HepG2 (cell line): ENCODE results near the gene CCR5AS.

Source experiments
- ATAC-seq: fragments of 200-7000 bp; cut with Tn5 transposase; 3 replicates; pipeline ENCODE4 v1.9.1; 2020; ENCODE audit warnings: mild to moderate bottlenecking, moderate library complexity
- BruUV-seq: library from RNA; stranded (reverse); fragments of 400-500 nt; replicated peaks from 2 replicates; lab custom pipeline; 2021; lab: Mats Ljungman, UMichigan
- CTCF ChIA-PET: fragments of 300-600 bp; formaldehyde crosslinking; extraction: SDS; loops from one replicate; lab custom pipeline; 2021; ENCODE audit warnings: low total read pairs, inconsistent platforms, low intra/inter-chr PET ratio; lab: Yijun Ruan, JAX
- POLR2A ChIA-PET: fragments of 350-600 bp; sonication (Branson Sonifier 250); formaldehyde crosslinking; loops from one replicate; lab custom pipeline; 2020; ENCODE audit warnings: antibody characterized with exemption, inconsistent platforms; lab: Yijun Ruan, JAX
- DNase-seq: peaks from one replicate; pipeline ENCODE4 v3.0.0-alpha.2; 2015; ENCODE audit warnings: low spot score
- FAIRE-seq: peaks from 3 replicates; lab custom pipeline; 2011; peaks lifted over from hg19 to GRCh38; lab: Jason Lieb, UNC
- H2AFZ ChIP-seq: one replicate; pipeline ENCODE4 v1.6.1; 2011; ENCODE audit warnings: low read length, inconsistent platforms
- H3K27ac ChIP-seq: fragments of 300-600 bp; 3 replicates; pipeline ENCODE4 v1.8.0; 2011; ENCODE audit warnings: mixed run types, mild to moderate bottlenecking, mixed read lengths, low read length, inconsistent platforms; ENCODE audit not compliant: insufficient read depth; ENCODE audit errors: extremely low read length
- H3K27me3 ChIP-seq, 2 experiments: fragments of 200-600 bp in 1 of 2; 2 replicates in 1 of 2; 3 replicates in 1 of 2; pipeline versions ENCODE4 v1.6.0 to v1.8.0; 2011; ENCODE audit warnings: low read length in 2 of 2, mild to moderate bottlenecking in 2 of 2, moderate library complexity in 2 of 2, inconsistent platforms in 1 of 2; ENCODE audit not compliant: insufficient read depth in 2 of 2, control insufficient read depth in 1 of 2
- H3K36me3 ChIP-seq, 2 experiments: fragments of 200-600 bp in 1 of 2; replicated peaks in 1 of 2; 2 replicates in 1 of 2; 3 replicates in 1 of 2; pipeline versions ENCODE4 v1.5.1 to v1.8.0; 2011; ENCODE audit warnings: low read length in 2 of 2, inconsistent platforms in 1 of 2; ENCODE audit not compliant: insufficient read depth in 2 of 2, control insufficient read depth in 1 of 2
- H3K4me1 ChIP-seq: 2 replicates; pipeline ENCODE4 v1.5.1; 2012; ENCODE audit warnings: low read length, inconsistent platforms; ENCODE audit not compliant: insufficient read depth
- H3K4me2 ChIP-seq: 2 replicates; pipeline ENCODE4 v1.6.0; 2011; ENCODE audit warnings: low read depth, low read length, inconsistent platforms
- H3K4me3 ChIP-seq, 3 experiments: fragments of 200-600 bp in 1 of 3; sonication (generic), shearing (Covaris generic) in 1 of 3; replicated peaks in 1 of 3; 2 replicates each; pipeline ENCODE4 v1.5.1; 2011 to 2016; ENCODE audit warnings: low read length in 3 of 3, inconsistent platforms in 2 of 3, low read depth in 2 of 3, mild to moderate bottlenecking in 2 of 3, control low read depth in 1 of 3, mixed read lengths in 1 of 3; ENCODE audit not compliant: insufficient read depth in 1 of 3
- H3K79me2 ChIP-seq: one replicate; pipeline ENCODE4 v1.6.1; 2011; ENCODE audit warnings: low read length, inconsistent platforms; ENCODE audit not compliant: insufficient read depth
- H3K9ac ChIP-seq: 2 replicates; pipeline ENCODE4 v1.6.0; 2011; ENCODE audit warnings: mild to moderate bottlenecking, low read depth, low read length, inconsistent platforms; ENCODE audit not compliant: insufficient read depth
- H3K9me3 ChIP-seq: 2 replicates; pipeline ENCODE4 v1.5.1; 2012; ENCODE audit warnings: mild to moderate bottlenecking, low read length
- H4K20me1 ChIP-seq: 2 replicates; pipeline ENCODE4 v1.6.0; 2011; ENCODE audit warnings: inconsistent platforms, mild to moderate bottlenecking, low read length, moderate library complexity; ENCODE audit not compliant: insufficient read depth
- RXRB ChIP-seq: IDR thresholded peaks from 2 replicates; pipeline ENCODE4 v1.6.1; 2016; ENCODE audit warnings: borderline replicate concordance, missing genetic modification reagents, missing compliant biosample characterization
- ZSCAN20 ChIP-seq: sonication (generic); formaldehyde crosslinking; IDR thresholded peaks from 2 replicates; pipeline ENCODE4 v1.4.0; 2020; ENCODE audit warnings: missing genetic modification reagents, mild to moderate bottlenecking, borderline replicate concordance
- WGBS: methylation state at CpG from one replicate; pipeline ENCODE4 v1.1.6; 2017; ENCODE audit warnings: low lambda C conversion rate; 5-methylcytosine and 5-hydroxymethylcytosine counted together
- in situ Hi-C: cut with HindIII; loops from 2 replicates; pipeline ENCODE4 v1.10.0; 2017; ENCODE audit warnings: low pct_unique_long_range_greater_than_20kb; ENCODE audit not compliant: extremely low pct_ligation_motif_present
- intact Hi-C: fragments of 100-400 bp; cut with micrococcal nuclease; formaldehyde crosslinking; loops from one replicate; pipeline ENCODE4 v1.10.0; 2022; ENCODE audit not compliant: unreplicated experiment
- TF ChIP-seq, protein P1 (sequence below): sonication (generic); formaldehyde crosslinking; IDR thresholded peaks from 2 replicates; pipeline ENCODE4 v1.8.0; 2022; ENCODE audit warnings: mild to moderate bottlenecking, missing genetic modification reagents, borderline replicate concordance
- TF ChIP-seq, protein P2 (sequence below): IDR thresholded peaks from 2 replicates; pipeline ENCODE4 v1.6.1; 2016; ENCODE audit warnings: low read depth, borderline replicate concordance
- TF ChIP-seq, protein P3 (sequence below): sonication (generic); formaldehyde crosslinking; IDR thresholded peaks from 2 replicates; pipeline ENCODE4 v1.4.0; 2020; ENCODE audit warnings: mild to moderate bottlenecking, missing genetic modification reagents

CCR5AS gene

DNA sequence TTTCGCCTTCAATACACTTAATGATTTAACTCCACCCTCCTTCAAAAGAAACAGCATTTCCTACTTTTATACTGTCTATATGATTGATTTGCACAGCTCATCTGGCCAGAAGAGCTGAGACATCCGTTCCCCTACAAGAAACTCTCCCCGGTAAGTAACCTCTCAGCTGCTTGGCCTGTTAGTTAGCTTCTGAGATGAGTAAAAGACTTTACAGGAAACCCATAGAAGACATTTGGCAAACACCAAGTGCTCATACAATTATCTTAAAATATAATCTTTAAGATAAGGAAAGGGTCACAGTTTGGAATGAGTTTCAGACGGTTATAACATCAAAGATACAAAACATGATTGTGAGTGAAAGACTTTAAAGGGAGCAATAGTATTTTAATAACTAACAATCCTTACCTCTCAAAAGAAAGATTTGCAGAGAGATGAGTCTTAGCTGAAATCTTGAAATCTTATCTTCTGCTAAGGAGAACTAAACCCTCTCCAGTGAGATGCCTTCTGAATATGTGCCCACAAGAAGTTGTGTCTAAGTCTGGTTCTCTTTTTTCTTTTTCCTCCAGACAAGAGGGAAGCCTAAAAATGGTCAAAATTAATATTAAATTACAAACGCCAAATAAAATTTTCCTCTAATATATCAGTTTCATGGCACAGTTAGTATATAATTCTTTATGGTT, 35.9 kb downstream of the CCR5AS start, which contains the start of gene CCR5:
TSS of gene CCR5 (plus strand) at position 108 of the 680 bp plus-strand sequence. CDS start 1,957 bp downstream, outside the sequence.
- BruUV-seq = no TSS peak
- H3K27me3 ChIP-seq = peaks cover 2 to 12% of the 10 kb centered on the region in 2 experiments; a peak in 3 of 5 replicates
- no peaks in the 10 kb centered on the region for H4K20me1 ChIP-seq
- under 1% methylated on average over 5 of the region's 5 CpGs for WGBS
- H3K9me3 ChIP-seq = no peaks in the 10 kb centered on the region
- H2AFZ ChIP-seq = no peak within 1 kb of the TSS
- ATAC-seq = no peak
- ChIA-PET POLR2A (no interaction called here), CTCF (no interaction called here)
- H3K27ac ChIP-seq = no peak within 1 kb of the TSS
- H3K4me1 ChIP-seq = peaks cover 13% of the 10 kb centered on the region
- no peak within 1 kb of the TSS for H3K4me2 ChIP-seq
- no peak within 1 kb of the TSS for H3K4me3 ChIP-seq
- DNase-seq = no peak
- H3K36me3 ChIP-seq = no peaks in the 10 kb centered on the region
- no peak for TF ChIP-seq RXRB
- TF ChIP-seq, protein P1, sequence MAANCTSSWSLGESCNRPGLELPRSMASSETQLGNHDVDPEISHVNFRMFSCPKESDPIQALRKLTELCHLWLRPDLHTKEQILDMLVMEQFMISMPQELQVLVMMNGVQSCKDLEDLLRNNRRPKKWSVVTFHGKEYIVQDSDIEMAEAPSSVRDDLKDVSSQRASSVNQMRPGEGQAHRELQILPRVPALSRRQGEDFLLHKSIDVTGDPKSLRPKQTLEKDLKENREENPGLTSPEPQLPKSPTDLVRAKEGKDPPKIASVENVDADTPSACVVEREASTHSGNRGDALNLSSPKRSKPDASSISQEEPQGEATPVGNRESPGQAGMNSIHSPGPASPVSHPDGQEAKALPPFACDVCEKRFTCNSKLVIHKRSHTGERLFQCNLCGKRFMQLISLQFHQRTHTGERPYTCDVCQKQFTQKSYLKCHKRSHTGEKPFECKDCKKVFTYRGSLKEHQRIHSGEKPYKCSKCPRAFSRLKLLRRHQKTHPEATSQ (CRISPR knock-in tag) = no peak
- TF ChIP-seq, protein P2, sequence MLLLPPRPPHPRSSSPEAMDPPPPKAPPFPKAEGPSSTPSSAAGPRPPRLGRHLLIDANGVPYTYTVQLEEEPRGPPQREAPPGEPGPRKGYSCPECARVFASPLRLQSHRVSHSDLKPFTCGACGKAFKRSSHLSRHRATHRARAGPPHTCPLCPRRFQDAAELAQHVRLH (CRISPR knock-in tag) = no peak
- no peak for TF ChIP-seq ZSCAN20 (CRISPR knock-in tag)
- TF ChIP-seq, protein P3, sequence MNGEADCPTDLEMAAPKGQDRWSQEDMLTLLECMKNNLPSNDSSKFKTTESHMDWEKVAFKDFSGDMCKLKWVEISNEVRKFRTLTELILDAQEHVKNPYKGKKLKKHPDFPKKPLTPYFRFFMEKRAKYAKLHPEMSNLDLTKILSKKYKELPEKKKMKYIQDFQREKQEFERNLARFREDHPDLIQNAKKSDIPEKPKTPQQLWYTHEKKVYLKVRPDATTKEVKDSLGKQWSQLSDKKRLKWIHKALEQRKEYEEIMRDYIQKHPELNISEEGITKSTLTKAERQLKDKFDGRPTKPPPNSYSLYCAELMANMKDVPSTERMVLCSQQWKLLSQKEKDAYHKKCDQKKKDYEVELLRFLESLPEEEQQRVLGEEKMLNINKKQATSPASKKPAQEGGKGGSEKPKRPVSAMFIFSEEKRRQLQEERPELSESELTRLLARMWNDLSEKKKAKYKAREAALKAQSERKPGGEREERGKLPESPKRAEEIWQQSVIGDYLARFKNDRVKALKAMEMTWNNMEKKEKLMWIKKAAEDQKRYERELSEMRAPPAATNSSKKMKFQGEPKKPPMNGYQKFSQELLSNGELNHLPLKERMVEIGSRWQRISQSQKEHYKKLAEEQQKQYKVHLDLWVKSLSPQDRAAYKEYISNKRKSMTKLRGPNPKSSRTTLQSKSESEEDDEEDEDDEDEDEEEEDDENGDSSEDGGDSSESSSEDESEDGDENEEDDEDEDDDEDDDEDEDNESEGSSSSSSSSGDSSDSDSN (CRISPR knock-in tag) = no peak
- H3K79me2 ChIP-seq = no peaks in the 10 kb centered on the region
- intact Hi-C loops (no loop called here), in situ Hi-C loops (no loop called here)
- no peak for FAIRE-seq
- no peak within 1 kb of the TSS for H3K9ac ChIP-seq
